Measurements from ENCODE around the gene ANP32E. TPM values are rescaled to one million over a fixed set of nuclear protein-coding genes. Genes with fewer than 3 reads are reported as not detected.

ANP32E gene
- total RNA-seq, 1 donor: 13.8 TPM

- H3K4me1 ChIP-seq (ENCODE audit: insufficient read depth, low read length): no peaks in the 10 kb centered on the region
- no peaks in the 10 kb centered on the region for H3K36me3 ChIP-seq (ENCODE audit: insufficient read depth, low read length)
- no peak overlapping the region for H3K4me3 ChIP-seq (ENCODE audit: insufficient read depth, low read length)
- no peak for DNase-seq (ENCODE audit: insufficient read length, low spot score, missing footprints)
- no peaks in the 10 kb centered on the region for H3K9me3 ChIP-seq (ENCODE audit: low read depth, low read length)
- no peak for TF ChIP-seq CTCF (IDR thresholded peaks at IDR 0.05; ENCODE audit: extremely low read depth, low read depth, low read length)
- H3K79me2 ChIP-seq (ENCODE audit: insufficient read depth, low read length): no peaks in the 10 kb centered on the region
- no peak overlapping the region for H3K27ac ChIP-seq (ENCODE audit: low read depth, low read length)
- no peak overlapping the region for H2AFZ ChIP-seq (ENCODE audit: low read length)
- H3K4me2 ChIP-seq (ENCODE audit: insufficient read depth, low read length): no peak overlapping the region
- H3K27me3 ChIP-seq (ENCODE audit: insufficient read depth, low read length): no peaks in the 10 kb centered on the region
- no peaks in the 10 kb centered on the region for H4K20me1 ChIP-seq (ENCODE audit: insufficient read depth, low read length)
Measured at GRCh38 chr1:150207281-150207971, 28.5 kb downstream of the ANP32E start.

- no peak overlapping the region for H2AFZ ChIP-seq (ENCODE audit: low read length)
- peaks cover 25% of the 10 kb centered on the region for H3K4me1 ChIP-seq (ENCODE audit: insufficient read depth, low read length)
- DNase-seq (ENCODE audit: insufficient read length, low spot score, missing footprints): no peak
- no peaks in the 10 kb centered on the region for H3K36me3 ChIP-seq (ENCODE audit: insufficient read depth, low read length)
- H3K4me2 ChIP-seq (ENCODE audit: insufficient read depth, low read length): no peak overlapping the region
- H3K79me2 ChIP-seq (ENCODE audit: insufficient read depth, low read length): no peaks in the 10 kb centered on the region
- no peaks in the 10 kb centered on the region for H3K27me3 ChIP-seq (ENCODE audit: insufficient read depth, low read length)
- TF ChIP-seq CTCF (IDR thresholded peaks at IDR 0.05; ENCODE audit: extremely low read depth, low read depth, low read length): no peak
- H4K20me1 ChIP-seq (ENCODE audit: insufficient read depth, low read length): no peaks in the 10 kb centered on the region
- no peak overlapping the region for H3K27ac ChIP-seq (ENCODE audit: low read depth, low read length)
- H3K9me3 ChIP-seq (ENCODE audit: low read depth, low read length): no peaks in the 10 kb centered on the region
- H3K4me3 ChIP-seq (ENCODE audit: insufficient read depth, low read length): no peak overlapping the region
Measured at GRCh38 chr1:150196417-150196816, 39.5 kb downstream of the ANP32E start.

DNA sequence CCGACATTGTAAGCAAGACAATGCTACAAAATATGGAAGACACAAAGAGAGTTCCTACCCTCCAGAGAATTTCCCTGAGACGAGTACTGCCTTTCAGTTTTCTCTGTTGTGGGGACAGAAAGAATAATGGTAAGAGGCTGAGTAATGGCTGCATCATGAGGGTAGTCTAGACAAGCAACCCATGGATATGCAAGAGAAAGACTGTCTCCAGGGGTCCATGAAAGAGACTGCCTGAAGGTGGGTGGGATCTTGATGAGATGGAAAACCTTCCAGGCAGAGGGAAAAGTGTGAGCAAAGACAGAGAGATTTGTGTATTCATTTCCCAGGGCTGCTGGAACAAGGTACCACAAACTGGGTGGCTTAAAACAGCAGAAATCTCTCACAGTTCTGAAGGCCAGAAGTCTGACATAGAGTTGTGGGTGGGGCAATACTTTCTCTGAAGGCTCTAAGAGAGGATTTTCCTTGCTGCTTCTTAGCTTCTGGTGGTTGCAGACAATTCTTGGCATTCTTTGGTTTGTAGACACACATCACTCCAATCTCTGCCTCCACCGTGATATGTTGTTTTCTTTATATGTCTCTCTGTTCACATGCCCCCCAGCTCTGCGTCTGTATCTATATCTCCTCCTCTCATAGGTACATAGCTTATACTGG is 41.4 kb downstream of the ANP32E start:
- no peak for TF ChIP-seq CTCF (IDR thresholded peaks at IDR 0.05; ENCODE audit: extremely low read depth, low read depth, low read length)
- Histone ChIP-seq H3K4me1 (ENCODE audit: insufficient read depth, low read length) (peaks cover 25% of the 10 kb centered on the region), H3K79me2 (ENCODE audit: insufficient read depth, low read length) (no peaks in the 10 kb centered on the region), H4K20me1 (ENCODE audit: insufficient read depth, low read length) (no peaks in the 10 kb centered on the region), H3K4me2 (ENCODE audit: insufficient read depth, low read length) (peak overlapping the region; percentile 22), H3K27ac (ENCODE audit: low read depth, low read length) (peak overlapping the region; percentile 73), H3K27me3 (ENCODE audit: insufficient read depth, low read length) (no peaks in the 10 kb centered on the region), H3K36me3 (ENCODE audit: insufficient read depth, low read length) (no peaks in the 10 kb centered on the region), H3K9me3 (ENCODE audit: low read depth, low read length) (no peaks in the 10 kb centered on the region), H2AFZ (ENCODE audit: low read length) (peak overlapping the region; percentile 68), H3K4me3 (ENCODE audit: insufficient read depth, low read length) (no peak overlapping the region)
- no peak for DNase-seq (ENCODE audit: insufficient read length, low spot score, missing footprints)

DNA sequence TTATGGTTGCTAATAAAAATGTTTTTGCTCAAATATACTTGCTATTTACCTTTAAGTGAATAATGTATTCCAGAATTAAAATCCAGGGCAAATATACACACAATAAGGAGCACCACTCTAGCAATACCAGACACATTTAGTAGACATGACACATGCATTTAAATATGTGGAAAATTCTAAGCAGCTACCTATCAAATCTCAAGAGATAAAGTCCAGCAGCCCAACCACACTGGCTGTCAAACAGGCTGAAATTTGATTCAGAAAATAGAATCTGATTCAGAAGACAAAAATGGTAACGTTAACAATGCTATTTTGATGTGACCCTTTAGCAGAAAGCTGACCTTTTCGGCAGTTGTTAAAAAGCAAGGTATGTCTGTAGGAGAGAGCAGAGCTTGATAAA is 43.9 kb downstream of the ANP32E start:
- Histone ChIP-seq H3K27me3 (ENCODE audit: insufficient read depth, low read length) (no peaks in the 10 kb centered on the region), H3K27ac (ENCODE audit: low read depth, low read length) (peak overlapping the region; percentile 72), H3K9me3 (ENCODE audit: low read depth, low read length) (no peaks in the 10 kb centered on the region), H2AFZ (ENCODE audit: low read length) (no peak overlapping the region), H4K20me1 (ENCODE audit: insufficient read depth, low read length) (no peaks in the 10 kb centered on the region), H3K36me3 (ENCODE audit: insufficient read depth, low read length) (no peaks in the 10 kb centered on the region), H3K4me2 (ENCODE audit: insufficient read depth, low read length) (peak overlapping the region; percentile 46), H3K4me1 (ENCODE audit: insufficient read depth, low read length) (peaks cover 30% of the 10 kb centered on the region), H3K4me3 (ENCODE audit: insufficient read depth, low read length) (no peak overlapping the region), H3K79me2 (ENCODE audit: insufficient read depth, low read length) (no peaks in the 10 kb centered on the region)
- peak; percentile 83 for DNase-seq (ENCODE audit: insufficient read length, low spot score, missing footprints)
- TF ChIP-seq CTCF (IDR thresholded peaks at IDR 0.05; ENCODE audit: extremely low read depth, low read depth, low read length): no peak

Measured in osteoblast (primary cell).